ENCODE measurements around the gene RNF152.

Gene RNF152

DNA sequence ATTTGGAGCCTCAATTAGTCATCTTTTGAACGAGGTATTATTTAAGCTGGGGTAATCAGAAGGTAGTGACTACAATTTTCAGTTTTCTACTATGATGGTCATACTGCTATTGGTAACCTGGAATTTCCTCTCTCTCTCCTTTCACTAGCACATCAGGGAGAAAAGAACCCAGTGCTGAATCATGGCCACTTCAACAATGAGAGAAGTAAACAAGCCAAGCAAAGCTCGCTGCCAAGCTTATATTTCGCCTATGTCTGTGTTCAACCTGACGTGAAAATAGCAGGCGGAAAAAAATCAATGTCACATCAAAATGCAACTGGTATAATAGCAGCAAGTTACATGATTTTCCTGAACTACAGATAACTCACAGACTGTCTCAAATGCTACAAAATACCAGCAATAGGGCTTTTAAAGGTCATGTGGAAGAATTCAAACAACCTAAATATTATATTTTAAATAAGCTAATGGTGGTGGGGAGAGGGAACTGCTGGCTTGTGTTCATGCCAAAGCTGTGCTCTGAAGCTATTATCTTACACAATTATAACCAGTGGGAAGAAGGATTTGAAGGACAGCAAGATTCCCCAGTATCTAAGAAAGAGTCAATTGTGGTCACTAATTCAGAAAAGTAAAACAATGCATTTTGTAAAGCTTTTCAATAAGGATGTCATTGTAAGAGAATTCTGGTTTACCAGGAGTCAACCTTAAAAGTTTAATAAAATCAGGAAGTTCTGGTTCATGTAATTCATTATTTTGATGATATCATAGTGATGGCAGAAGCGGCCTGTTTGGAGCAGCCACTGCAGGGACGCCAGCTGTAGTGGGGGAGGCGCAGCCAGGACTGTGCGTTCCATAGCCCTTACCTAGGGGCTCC lies 38.0 kb downstream of the RNF152 start:
- no peak for DNase-seq (ENCODE audit: low spot score)

DNA sequence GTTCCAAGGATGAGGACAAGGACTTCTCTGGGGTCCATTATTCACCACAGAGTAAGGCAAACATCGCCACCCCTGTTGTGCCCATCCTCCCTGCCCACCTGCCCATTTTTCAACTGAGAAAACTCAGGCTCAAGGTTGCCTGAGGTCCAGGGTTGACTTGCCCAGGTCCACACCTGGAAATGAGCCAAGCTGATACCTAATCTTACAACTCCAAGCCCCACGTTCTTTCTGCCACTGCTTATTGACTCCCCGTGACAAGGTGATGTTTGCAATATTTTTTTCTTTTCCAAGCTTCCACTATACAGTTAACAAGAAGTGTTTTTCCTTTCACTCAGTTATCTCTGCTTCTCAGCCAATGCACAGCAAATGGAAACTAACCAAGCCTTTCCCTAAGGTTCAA lies 39.0 kb downstream of the RNF152 start:
- DNase-seq (ENCODE audit: low spot score) = no peak

DNA sequence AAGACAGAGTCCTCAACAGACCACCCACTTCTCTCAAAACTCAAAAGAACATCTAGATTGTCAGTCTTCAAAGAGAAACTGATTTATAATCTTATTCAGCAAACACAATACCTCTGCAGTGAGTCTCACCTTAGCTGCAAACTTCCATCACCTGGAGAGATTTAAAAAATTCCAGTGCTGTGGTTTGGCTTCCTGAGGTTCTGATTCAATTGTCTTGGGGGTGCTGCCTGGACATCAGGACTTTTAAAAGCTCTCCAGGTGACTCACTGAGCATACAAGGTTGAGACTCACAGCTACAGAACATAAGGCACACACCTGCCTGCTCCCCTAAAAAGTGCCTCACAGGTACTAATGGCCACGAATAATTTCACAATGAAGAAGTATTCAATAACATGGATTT lies 40.3 kb downstream of the RNF152 start:
- no peak for DNase-seq (ENCODE audit: low spot score)

- no peak for DNase-seq (ENCODE audit: low spot score)
These were observed 40.8 kb downstream of the RNF152 start for GRCh38 chr18:61851940-61852451.

DNA sequence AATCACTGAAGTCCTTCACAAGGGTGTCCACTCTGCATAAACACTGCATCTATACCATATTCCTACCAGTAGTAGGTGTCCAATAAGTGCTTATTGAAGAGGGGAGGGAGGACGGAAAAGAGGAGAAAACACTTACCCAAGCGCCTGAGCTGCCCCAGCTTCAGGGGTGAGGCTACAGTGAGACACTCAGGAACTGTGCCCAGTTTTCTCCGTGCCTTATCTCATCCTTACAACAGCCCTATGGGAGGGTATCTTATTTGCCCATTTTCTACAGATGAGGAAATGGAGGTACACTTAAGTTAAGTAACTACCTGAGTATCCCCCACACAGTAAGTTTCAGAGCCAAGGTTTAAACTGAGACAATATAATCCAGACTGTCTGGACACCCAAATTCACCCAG lies 41.5 kb downstream of the RNF152 start:
- no peak for DNase-seq (ENCODE audit: low spot score)

GRCh38 chr18:61850756-61851155 lies 42.1 kb downstream of the RNF152 start:
- no peak for DNase-seq (ENCODE audit: low spot score)

GRCh38 chr18:61847164-61847791 lies 45.5 kb downstream of the RNF152 start:
- DNase-seq (ENCODE audit: low spot score) = no peak

DNA sequence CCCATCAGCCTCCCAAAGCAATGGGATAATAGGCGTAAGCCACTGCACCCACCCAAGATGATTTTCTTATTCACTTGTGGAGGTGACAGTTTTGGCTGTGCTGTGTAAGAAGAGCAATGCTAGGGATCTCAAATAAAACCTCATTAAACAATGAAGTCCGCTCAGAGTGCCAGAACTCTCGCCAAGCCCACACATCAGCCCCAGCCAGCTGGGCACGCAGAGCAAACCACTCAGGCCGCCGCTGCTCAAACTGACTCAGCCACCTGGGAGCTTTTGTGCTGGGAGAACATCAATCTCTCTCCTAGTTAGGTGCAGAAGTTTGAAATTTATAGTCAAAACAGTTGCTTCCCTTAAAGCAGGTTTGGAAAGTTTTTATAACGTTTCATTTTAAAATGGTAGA lies 47.6 kb downstream of the RNF152 start:
- DNase-seq (ENCODE audit: low spot score) = no peak

DNA sequence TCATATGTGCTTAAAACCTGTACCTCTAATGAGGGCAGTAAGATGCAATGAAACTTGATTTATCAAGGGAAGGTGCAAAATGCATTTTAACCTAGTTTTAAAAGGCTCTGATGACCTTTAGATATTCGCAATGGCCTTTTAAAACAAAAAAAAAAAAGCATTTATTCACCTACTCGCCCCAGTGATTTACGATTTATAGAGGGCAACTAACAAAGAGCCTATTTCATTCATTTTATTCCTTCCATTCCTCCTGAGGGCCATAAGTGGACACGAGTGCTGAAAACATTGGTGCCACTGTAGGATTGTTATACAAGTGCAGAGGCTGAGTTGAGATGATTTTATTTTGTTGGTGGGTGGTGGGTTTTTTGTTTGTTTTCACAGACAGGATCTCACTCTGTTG lies 48.1 kb downstream of the RNF152 start:
- DNase-seq (ENCODE audit: low spot score) = no peak

DNA sequence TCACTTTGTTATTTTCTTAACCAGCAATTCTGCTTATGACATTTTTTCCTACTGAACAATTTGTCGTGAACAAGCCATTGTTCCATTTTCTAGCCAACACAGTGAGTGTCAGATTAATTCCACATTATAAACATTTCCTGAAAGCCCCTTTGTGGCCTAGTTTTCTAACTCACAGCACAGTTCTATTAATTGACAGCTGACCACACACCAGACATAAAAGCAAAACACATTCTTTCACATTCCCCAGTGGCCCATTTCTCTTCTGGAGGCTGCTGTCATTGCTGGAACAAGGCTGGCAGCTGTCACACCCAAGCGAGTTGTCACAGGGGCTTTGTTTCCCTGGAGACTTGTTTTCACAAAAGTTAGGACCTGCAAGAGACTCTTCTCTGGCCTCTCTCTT lies 50.7 kb downstream of the RNF152 start:
- DNase-seq (ENCODE audit: low spot score) = no peak

- no peak for DNase-seq (ENCODE audit: low spot score)
These were observed 51.1 kb downstream of the RNF152 start for GRCh38 chr18:61841706-61842105.

DNA sequence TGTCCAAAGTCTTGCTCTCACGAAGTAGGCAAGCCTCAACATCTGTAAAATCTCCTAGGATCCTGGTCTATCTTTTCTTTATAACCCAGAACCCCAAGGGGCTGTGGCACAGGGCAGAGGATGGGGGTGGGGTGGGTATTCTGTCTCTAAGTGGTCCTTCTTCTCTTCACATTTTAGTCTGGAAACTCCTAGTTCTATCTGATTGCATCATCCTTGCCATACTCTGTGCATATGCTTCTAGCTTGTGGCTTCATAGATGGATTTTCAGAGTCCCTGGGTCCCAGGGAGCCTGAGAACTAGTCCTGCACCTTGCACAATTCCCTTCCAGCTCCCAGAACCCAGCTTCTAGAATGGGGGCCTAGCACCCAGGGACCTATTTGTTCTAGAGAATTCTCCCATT lies 52.5 kb downstream of the RNF152 start:
- no peak for DNase-seq (ENCODE audit: low spot score)

- DNase-seq (ENCODE audit: low spot score) = no peak
These were observed 54.3 kb downstream of the RNF152 start for GRCh38 chr18:61838521-61838920.

DNA sequence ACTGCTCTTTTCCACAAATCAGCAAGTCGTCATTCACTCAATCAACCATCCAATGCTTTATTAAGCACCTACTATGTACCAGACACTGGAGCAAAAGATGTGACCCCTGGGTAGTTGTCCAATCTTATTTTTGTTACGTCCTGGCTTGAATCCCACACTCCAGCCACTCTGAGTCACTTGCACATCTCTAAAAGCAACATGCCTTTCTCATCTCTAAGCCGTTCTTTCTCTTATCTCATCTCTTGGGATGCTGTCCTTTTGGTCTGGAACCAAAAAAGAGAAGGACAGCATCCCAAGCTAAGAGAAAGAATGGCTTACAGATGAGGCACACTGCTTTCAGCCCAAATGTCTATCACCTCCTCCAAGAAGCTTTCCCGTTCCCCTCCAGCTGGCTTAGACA lies 58.8 kb downstream of the RNF152 start:
- no peak for DNase-seq (ENCODE audit: low spot score)

GRCh38 chr18:61833387-61833786 lies 59.4 kb downstream of the RNF152 start:
- no peak for DNase-seq (ENCODE audit: low spot score)

- DNase-seq (ENCODE audit: low spot score) = no peak
These were observed 59.9 kb downstream of the RNF152 start for GRCh38 chr18:61832858-61833257.

GRCh38 chr18:61831071-61831470 lies 61.7 kb downstream of the RNF152 start:
- no peak for DNase-seq (ENCODE audit: low spot score)

- DNase-seq (ENCODE audit: low spot score) = no peak
These were observed 63.7 kb downstream of the RNF152 start for GRCh38 chr18:61829108-61829507.

GRCh38 chr18:61827591-61827990 lies 65.2 kb downstream of the RNF152 start:
- no peak for DNase-seq (ENCODE audit: low spot score)

- no peak for DNase-seq (ENCODE audit: low spot score)
These were observed 67.4 kb downstream of the RNF152 start for GRCh38 chr18:61825386-61825785.

DNA sequence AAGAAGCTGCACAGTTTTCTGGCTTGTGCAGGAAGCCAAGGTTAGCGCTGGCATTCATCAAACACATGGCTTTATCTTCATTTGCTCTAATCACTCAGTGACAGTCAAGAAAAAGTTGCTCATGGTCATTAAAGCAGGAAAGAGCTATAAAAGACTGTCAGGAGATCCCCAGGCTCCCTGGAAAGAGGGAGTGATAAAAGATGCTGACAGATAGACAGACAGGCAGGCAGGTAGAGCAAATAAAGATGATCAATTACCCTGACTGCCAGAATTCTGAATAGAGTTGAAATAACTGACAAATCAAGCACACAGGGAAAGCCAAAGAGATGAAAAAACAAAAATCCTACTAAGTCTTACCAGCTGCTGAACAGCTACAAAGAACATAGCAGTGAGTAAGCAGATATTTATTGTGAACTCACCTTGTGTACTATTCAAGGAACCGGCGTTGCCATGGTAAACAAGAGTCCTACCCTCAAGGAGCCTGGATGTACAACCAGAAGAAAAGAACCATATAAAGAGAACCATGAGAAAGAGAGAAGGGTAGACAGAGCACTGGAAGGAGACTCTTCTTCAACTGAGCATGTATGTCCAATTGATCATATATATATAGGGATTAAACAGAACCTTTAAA lies 68.0 kb downstream of the RNF152 start:
- no peak for DNase-seq (ENCODE audit: low spot score)

- DNase-seq (ENCODE audit: low spot score) = no peak
These were observed 69.2 kb downstream of the RNF152 start for GRCh38 chr18:61823595-61823994.

GRCh38 chr18:61822879-61823278 lies 69.9 kb downstream of the RNF152 start:
- DNase-seq (ENCODE audit: low spot score) = no peak
